ENCODE results near the gene SPINT2. TPM values are rescaled to one million over a fixed set of nuclear protein-coding genes. Genes with fewer than 3 reads are reported as not detected.

The SPINT2 gene
- total RNA-seq, 1 experiment from 2014 or later: 1,006 TPM

DNA sequence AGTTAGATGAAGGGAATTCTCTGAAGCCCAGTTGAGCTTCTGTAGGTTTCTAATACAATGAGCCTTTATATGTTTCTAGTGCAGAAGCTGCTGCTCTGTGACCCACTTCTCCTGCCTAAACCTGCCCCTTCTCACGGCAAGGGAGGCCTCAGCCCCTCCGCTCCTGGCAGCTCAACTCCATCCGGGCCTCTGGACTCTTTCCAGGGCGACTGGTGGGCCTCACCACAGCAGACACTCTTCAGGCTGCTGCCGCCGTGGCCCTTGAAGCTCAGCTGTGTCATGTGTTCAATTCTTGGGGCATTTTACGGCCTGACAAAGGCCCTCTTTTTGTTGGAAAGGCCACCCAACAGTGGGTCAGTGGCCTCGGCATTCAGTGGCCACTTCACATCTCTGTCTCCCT lies 29.7 kb downstream of the SPINT2 start:
- intact Hi-C loops (cut with micrococcal nuclease; ENCODE audit: unreplicated experiment): no loop called here
- BruUV-seq (replicated peaks): no TSS peak
- in situ Hi-C loops (cut with HindIII; ENCODE audit: low pct_unique_long_range_greater_than_20kb, low sequenced_read_pairs): no loop called here
- TF ChIP-seq SIN3A (IDR thresholded peaks at IDR 0.05; ENCODE audit: borderline replicate concordance, insufficient read depth, low read depth, low read length) (no peak), POLR2AphosphoS5 (IDR thresholded peaks at IDR 0.05; ENCODE audit: low read depth, low read length) (no peak), TCF7L2 (IDR thresholded peaks at IDR 0.05; ENCODE audit: low read depth, low read length) (no peak)
- TF ChIP-seq, protein P1, sequence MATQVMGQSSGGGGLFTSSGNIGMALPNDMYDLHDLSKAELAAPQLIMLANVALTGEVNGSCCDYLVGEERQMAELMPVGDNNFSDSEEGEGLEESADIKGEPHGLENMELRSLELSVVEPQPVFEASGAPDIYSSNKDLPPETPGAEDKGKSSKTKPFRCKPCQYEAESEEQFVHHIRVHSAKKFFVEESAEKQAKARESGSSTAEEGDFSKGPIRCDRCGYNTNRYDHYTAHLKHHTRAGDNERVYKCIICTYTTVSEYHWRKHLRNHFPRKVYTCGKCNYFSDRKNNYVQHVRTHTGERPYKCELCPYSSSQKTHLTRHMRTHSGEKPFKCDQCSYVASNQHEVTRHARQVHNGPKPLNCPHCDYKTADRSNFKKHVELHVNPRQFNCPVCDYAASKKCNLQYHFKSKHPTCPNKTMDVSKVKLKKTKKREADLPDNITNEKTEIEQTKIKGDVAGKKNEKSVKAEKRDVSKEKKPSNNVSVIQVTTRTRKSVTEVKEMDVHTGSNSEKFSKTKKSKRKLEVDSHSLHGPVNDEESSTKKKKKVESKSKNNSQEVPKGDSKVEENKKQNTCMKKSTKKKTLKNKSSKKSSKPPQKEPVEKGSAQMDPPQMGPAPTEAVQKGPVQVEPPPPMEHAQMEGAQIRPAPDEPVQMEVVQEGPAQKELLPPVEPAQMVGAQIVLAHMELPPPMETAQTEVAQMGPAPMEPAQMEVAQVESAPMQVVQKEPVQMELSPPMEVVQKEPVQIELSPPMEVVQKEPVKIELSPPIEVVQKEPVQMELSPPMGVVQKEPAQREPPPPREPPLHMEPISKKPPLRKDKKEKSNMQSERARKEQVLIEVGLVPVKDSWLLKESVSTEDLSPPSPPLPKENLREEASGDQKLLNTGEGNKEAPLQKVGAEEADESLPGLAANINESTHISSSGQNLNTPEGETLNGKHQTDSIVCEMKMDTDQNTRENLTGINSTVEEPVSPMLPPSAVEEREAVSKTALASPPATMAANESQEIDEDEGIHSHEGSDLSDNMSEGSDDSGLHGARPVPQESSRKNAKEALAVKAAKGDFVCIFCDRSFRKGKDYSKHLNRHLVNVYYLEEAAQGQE (IDR thresholded peaks at IDR 0.05; ENCODE audit: insufficient read depth in 1 of 2, low read depth in 2 of 2, low read length in 1 of 2): no peak
- TF ChIP-seq, protein P2, sequence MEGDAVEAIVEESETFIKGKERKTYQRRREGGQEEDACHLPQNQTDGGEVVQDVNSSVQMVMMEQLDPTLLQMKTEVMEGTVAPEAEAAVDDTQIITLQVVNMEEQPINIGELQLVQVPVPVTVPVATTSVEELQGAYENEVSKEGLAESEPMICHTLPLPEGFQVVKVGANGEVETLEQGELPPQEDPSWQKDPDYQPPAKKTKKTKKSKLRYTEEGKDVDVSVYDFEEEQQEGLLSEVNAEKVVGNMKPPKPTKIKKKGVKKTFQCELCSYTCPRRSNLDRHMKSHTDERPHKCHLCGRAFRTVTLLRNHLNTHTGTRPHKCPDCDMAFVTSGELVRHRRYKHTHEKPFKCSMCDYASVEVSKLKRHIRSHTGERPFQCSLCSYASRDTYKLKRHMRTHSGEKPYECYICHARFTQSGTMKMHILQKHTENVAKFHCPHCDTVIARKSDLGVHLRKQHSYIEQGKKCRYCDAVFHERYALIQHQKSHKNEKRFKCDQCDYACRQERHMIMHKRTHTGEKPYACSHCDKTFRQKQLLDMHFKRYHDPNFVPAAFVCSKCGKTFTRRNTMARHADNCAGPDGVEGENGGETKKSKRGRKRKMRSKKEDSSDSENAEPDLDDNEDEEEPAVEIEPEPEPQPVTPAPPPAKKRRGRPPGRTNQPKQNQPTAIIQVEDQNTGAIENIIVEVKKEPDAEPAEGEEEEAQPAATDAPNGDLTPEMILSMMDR (IDR thresholded peaks at IDR 0.05): no peak
- CTCF ChIA-PET: no interaction called here
- POLR2A ChIA-PET: no interaction called here
- DNase-seq (ENCODE audit: low read depth, low spot score): no peak
- peaks cover 51% of the 10 kb centered on the region for H3K4me1 ChIP-seq (ENCODE audit: control insufficient read depth, insufficient read depth, low read length)
- no peaks in the 10 kb centered on the region for H3K27me3 ChIP-seq (ENCODE audit: control insufficient read depth, insufficient read depth, low read length)
- H3K27ac ChIP-seq (ENCODE audit: low read length): peak overlapping the region; percentile 48
- H3K36me3 ChIP-seq (ENCODE audit: control insufficient read depth, insufficient read depth, low read length): peaks cover 9% of the 10 kb centered on the region
- H3K9me3 ChIP-seq (ENCODE audit: control insufficient read depth, insufficient read depth, low read depth, low read length): no peaks in the 10 kb centered on the region
- no peak overlapping the region for H3K4me3 ChIP-seq (ENCODE audit: low read depth in 2 of 2, low read length in 2 of 2)
- no peak for ATAC-seq

DNA sequence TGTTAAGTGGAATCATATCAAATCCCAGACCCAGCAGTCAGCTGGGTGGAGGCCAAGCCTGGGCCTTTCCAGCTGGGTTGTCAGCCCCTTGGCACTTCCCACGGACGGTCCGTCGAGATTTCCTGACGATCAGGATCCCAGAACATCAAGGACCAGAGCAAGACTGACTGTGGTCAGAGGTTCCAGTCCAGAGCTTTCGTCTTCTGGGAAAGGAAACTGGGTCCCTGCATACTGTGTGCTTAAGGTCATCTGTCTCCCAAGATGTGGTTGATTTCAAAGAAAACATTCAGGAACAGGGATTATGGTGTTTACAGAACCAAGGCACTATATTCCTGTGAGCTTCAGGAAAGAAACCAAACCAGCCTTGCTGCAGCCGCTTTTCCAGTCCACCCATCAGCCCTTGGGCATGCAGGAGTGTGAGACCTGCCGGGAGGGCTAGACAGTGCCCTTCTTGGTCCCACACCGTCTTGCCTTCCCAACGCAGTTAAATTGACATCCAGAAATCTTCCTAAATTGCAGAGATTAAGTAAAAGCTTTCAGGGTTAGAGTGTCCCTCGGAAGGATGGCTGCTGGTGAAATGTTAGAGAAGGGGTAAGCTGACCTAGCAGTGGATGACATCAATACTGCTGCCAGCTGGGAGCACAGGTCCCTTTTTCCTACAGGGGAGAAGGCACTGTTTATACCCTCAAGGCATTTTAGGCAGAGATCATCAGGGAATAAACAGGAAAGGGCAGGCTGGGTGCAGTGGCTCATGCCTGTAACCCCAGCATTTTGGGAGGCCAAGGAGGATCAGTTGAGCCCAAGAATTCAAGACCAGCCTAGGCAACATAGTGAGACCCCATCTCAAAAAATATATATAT lies 34.7 kb downstream of the SPINT2 start:
- ATAC-seq (peak; percentile 2), DNase-seq (ENCODE audit: low read depth, low spot score) (no peak)
- ChIA-PET CTCF (interaction anchor here (1.3 kb wide), 1 partner anchor 34 kb away, joined by 3 read pairs; no protein-coding TSS in a partner anchor), POLR2A (interaction anchor here (0.6 kb wide), 3 partner anchors 20 to 327 kb away, joined by 3 to 6 read pairs (median 4); no protein-coding TSS in a partner anchor)
- in situ Hi-C loops (cut with HindIII; ENCODE audit: low pct_unique_long_range_greater_than_20kb, low sequenced_read_pairs): no loop called here
- H3K4me3 ChIP-seq (ENCODE audit: low read depth in 2 of 2, low read length in 2 of 2): 0 out of 4 replicates have a peak overlapping the region, but pooled peaks of 1 of the 2 experiments have one; percentile 2
- peaks cover 53% of the 10 kb centered on the region for H3K4me1 ChIP-seq (ENCODE audit: control insufficient read depth, insufficient read depth, low read length)
- no peaks in the 10 kb centered on the region for H3K27me3 ChIP-seq (ENCODE audit: control insufficient read depth, insufficient read depth, low read length)
- TF ChIP-seq POLR2AphosphoS5 (IDR thresholded peaks at IDR 0.05; ENCODE audit: low read depth, low read length): no peak
- peak; percentile 85 for TF ChIP-seq TCF7L2 (IDR thresholded peaks at IDR 0.05; ENCODE audit: low read depth, low read length)
- H3K36me3 ChIP-seq (ENCODE audit: control insufficient read depth, insufficient read depth, low read length): no peaks in the 10 kb centered on the region
- no TSS peak for BruUV-seq (replicated peaks)
- no peaks in the 10 kb centered on the region for H3K9me3 ChIP-seq (ENCODE audit: control insufficient read depth, insufficient read depth, low read depth, low read length)
- H3K27ac ChIP-seq (ENCODE audit: low read length): peak overlapping the region; percentile 90
- intact Hi-C loops (cut with micrococcal nuclease; ENCODE audit: unreplicated experiment): no loop called here

Measured in Panc1 (cell line).